Parathyroid adenoma (tissue), 2 donors: Measurements from ENCODE around the gene ISCU.

ENCODE experiments used
- H2AFZ ChIP-seq: fragments of 300-600 bp; sonication (generic); one replicate; pipeline ENCODE4 v1.7.0; 2017; ENCODE audit warnings: antibody characterized with exemption, mild to moderate bottlenecking
- H3K27ac ChIP-seq: fragments of 300-600 bp; sonication (generic); one replicate; pipeline ENCODE4 v1.7.0; 2017
- H3K27me3 ChIP-seq: fragments of 300-600 bp; sonication (generic); one replicate; pipeline ENCODE4 v1.7.0; 2017; ENCODE audit warnings: low read length; ENCODE audit not compliant: control insufficient read depth, insufficient read depth
- H3K36me3 ChIP-seq: fragments of 300-600 bp; sonication (generic); one replicate; pipeline ENCODE4 v1.7.0; 2017; ENCODE audit warnings: low read length; ENCODE audit not compliant: control insufficient read depth, insufficient read depth
- H3K4me1 ChIP-seq: fragments of 300-600 bp; sonication (generic); one replicate; pipeline ENCODE4 v1.7.0; 2017; ENCODE audit warnings: control low read depth
- H3K4me2 ChIP-seq: fragments of 300-600 bp; sonication (generic); one replicate; pipeline ENCODE4 v1.7.0; 2017; ENCODE audit warnings: low read length
- H3K4me3 ChIP-seq: fragments of 300-600 bp; sonication (generic); one replicate; pipeline ENCODE4 v1.7.0; 2017; ENCODE audit warnings: low read depth, low read length
- H3K79me2 ChIP-seq: fragments of 300-600 bp; sonication (generic); one replicate; pipeline ENCODE4 v1.7.0; 2017; ENCODE audit warnings: control low read depth
- H3K9ac ChIP-seq: fragments of 300-600 bp; sonication (generic); one replicate; pipeline ENCODE4 v1.7.0; 2017; ENCODE audit warnings: mild to moderate bottlenecking
- H3K9me3 ChIP-seq: fragments of 300-600 bp; sonication (generic); one replicate; pipeline ENCODE4 v1.7.0; 2017; ENCODE audit warnings: low read length; ENCODE audit not compliant: control insufficient read depth
- TF ChIP-seq, protein P1 (sequence below): fragments of 300-600 bp; sonication (generic); IDR thresholded peaks from one replicate; pipeline ENCODE4 v1.7.0; 2017; ENCODE audit warnings: antibody characterized with exemption, mild to moderate bottlenecking
- donor health status: primary hyperparathyroidism.

ISCU gene

DNA sequence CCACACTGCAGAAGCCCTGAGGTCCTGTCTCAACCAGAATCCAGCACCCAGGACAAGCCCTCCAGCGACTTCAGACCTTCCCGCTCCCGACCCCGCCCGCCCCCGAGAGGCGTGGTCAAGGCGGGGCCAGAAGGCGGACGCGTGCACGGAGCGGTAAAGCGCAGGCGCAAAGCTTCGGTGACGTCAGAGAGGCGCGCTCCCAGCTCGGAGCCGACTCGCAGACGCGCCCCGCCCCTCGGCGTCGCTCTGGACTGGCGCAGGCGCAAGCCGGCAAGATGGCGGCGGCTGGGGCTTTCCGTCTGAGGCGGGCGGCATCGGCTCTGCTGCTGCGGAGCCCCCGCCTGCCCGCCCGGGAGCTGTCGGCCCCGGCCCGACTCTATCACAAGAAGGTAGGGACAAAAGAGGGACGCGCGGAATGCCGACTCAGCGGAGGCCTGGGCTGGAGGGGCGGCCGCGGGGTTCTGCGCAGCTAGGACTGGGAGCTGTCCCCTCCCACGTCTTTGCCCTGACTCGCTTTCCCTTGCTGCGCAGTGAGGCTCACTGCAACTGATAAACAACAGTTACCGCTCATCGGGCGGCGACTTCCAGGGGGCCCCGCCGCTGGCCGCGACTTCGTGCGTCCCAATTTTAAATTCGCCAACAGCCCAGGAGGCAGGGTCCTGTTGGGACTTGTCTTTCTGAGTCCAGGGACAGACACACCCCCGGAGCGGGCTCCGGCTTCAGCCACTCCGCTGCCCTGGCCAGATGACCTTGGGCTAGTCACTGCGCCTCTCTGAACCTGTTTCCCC, at the start of gene ISCU:
TSS of gene ISCU (plus strand) at position 249 of the 788 bp plus-strand sequence. CDS start at position 276, 27 bp downstream.
- Histone ChIP-seq H3K4me2 (peak within 1 kb of the TSS; percentile 73), H3K79me2 (peaks cover 30% of the 10 kb centered on the region), H3K36me3 (no peaks in the 10 kb centered on the region), H3K4me3 (peak within 1 kb of the TSS; percentile 96), H2AFZ (peak within 1 kb of the TSS; percentile 88), H3K9me3 (no peaks in the 10 kb centered on the region), H3K27me3 (no peaks in the 10 kb centered on the region), H3K4me1 (peaks cover 7% of the 10 kb centered on the region), H3K9ac (peak within 1 kb of the TSS; percentile 82), H3K27ac (peak within 1 kb of the TSS; percentile 99)
- TF ChIP-seq, protein P1, sequence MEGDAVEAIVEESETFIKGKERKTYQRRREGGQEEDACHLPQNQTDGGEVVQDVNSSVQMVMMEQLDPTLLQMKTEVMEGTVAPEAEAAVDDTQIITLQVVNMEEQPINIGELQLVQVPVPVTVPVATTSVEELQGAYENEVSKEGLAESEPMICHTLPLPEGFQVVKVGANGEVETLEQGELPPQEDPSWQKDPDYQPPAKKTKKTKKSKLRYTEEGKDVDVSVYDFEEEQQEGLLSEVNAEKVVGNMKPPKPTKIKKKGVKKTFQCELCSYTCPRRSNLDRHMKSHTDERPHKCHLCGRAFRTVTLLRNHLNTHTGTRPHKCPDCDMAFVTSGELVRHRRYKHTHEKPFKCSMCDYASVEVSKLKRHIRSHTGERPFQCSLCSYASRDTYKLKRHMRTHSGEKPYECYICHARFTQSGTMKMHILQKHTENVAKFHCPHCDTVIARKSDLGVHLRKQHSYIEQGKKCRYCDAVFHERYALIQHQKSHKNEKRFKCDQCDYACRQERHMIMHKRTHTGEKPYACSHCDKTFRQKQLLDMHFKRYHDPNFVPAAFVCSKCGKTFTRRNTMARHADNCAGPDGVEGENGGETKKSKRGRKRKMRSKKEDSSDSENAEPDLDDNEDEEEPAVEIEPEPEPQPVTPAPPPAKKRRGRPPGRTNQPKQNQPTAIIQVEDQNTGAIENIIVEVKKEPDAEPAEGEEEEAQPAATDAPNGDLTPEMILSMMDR, result peak; percentile 4

DNA sequence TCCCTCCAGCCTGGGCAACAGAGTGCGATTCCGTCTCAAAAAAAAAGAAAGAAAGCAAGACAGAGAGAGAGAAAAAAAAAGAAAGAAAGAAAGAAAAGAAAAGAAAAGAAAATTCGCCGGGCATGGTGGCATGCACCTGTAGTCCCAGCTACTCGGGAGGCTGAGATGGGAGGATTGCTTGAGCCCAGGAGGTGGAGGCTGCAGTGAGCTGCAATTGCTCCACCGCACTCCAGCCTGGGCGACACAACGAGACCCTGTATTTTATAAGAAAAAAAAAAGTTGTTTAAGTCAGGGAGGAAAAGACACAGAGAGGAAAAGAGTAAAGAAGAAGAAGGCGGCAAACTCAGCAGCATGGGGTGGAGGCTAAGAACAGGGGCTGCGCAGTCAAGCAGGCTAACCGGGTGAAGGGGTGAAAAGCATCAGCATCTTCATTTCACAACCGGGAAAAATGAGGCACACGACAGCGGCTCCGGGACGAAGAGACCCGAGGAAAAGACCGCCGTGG, 47.9 kb upstream of the ISCU start:
- Histone ChIP-seq H3K36me3 (no peaks in the 10 kb centered on the region), H3K4me2 (peak overlapping the region; percentile 76), H3K4me3 (peak overlapping the region; percentile 79), H3K9ac (no peak overlapping the region), H3K27ac (no peak overlapping the region), H3K79me2 (no peaks in the 10 kb centered on the region), H3K9me3 (no peaks in the 10 kb centered on the region), H3K4me1 (peaks cover 6% of the 10 kb centered on the region), H2AFZ (peak overlapping the region; percentile 91), H3K27me3 (no peaks in the 10 kb centered on the region)
- TF ChIP-seq, protein P1, result no peak

DNA sequence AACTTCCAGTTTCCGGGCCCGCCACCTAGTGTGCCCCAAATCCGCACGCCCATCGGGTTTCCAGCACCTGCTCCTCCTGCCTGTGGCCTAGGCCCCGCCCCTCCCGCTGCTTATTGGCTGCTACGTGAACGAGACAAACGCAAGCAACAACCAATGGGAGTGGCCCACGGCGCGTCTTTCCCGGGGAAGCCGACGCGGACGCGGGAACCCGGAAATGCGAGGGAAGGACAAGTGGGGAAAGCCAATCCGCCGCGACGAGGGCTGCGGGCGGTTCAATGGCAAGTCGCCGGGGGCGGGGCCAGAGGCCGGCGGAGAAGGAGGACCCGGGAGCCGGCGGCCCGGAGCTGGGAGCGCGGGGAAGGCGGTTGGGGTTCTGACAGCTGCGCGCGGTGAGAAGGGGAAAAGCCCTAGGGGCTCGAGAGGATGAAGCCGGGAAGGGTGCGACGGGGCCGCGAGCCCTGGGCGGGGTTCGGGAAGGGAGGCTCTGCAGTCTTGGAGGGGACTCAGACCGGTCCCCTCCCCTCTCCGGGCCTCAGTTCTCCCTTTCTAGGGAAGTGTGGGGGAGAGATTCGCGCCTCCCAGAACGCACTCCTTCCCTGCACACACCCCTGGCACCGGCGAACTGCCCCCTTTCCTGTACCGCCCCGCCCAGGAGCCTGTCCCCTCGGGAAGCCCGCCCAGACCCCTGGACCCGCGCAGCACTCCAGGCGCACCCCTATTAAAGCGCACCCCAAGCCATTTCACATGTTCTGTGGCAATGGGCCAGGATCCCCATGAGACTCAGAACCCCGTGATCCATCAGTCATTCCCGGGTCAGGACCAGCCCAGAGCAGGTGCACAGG, 47.2 kb upstream of the ISCU start, which contains the start of gene FICD:
TSS of gene FICD (plus strand) at position 305 of the 842 bp plus-strand sequence. CDS start 1,696 bp downstream, outside the sequence.
- peak within 1 kb of the TSS; percentile 2 for H3K27ac ChIP-seq
- H3K4me1 ChIP-seq, result peaks cover 6% of the 10 kb centered on the region
- peak within 1 kb of the TSS; percentile 95 for H3K4me2 ChIP-seq
- no peaks in the 10 kb centered on the region for H3K79me2 ChIP-seq
- H2AFZ ChIP-seq, result peak within 1 kb of the TSS; percentile 91
- H3K9me3 ChIP-seq, result no peaks in the 10 kb centered on the region
- no peaks in the 10 kb centered on the region for H3K27me3 ChIP-seq
- H3K36me3 ChIP-seq, result no peaks in the 10 kb centered on the region
- TF ChIP-seq, protein P1, result no peak
- H3K9ac ChIP-seq, result peak within 1 kb of the TSS; percentile 32
- H3K4me3 ChIP-seq, result peak within 1 kb of the TSS; percentile 79

DNA sequence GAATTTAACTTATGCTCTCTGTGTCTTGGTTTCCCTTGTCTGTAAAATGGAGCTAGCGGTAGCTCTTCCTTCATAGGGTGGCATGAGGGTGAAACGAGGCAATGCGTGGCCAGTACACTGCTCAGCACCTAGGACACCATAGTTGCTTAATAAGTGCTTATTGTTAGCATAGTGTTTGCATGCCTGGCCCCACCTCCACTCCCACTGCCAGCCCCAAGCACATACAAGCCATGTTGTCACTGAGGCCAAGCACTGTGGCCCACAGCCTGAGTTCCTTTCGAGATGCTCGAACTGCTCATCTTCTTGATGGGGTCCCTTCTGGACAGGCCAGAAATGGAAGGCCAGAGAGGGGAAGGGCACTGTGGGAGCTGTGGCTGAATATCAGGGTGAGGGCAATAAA, 46.5 kb upstream of the ISCU start:
- TF ChIP-seq, protein P1, result no peak
- Histone ChIP-seq H3K27me3 (no peaks in the 10 kb centered on the region), H2AFZ (peak overlapping the region; percentile 91), H3K4me2 (peak overlapping the region; percentile 95), H3K79me2 (no peaks in the 10 kb centered on the region), H3K9me3 (no peaks in the 10 kb centered on the region), H3K9ac (peak overlapping the region; percentile 32), H3K27ac (no peak overlapping the region), H3K4me3 (peak overlapping the region; percentile 79), H3K4me1 (peaks cover 6% of the 10 kb centered on the region), H3K36me3 (no peaks in the 10 kb centered on the region)
